PC-3 (cell line): ENCODE results near the gene PSMF1. TPM values are rescaled to one million over a fixed set of nuclear protein-coding genes. Genes with fewer than 3 reads are reported as not detected.
"Not testable (repeated sequence)": the region's sequence is repeated elsewhere in the genome, so short reads cannot be mapped to it uniquely, and the experiment has no call there.

Experiments
- ATAC-seq: fragments of 200-7000 bp; cut with Tn5 transposase; 2 replicates; pipeline ENCODE4 v1.9.1; 2020; ENCODE audit warnings: mild to moderate bottlenecking, moderate library complexity
- BruUV-seq: library from RNA; stranded (reverse); fragments of 400-500 nt; replicated peaks from 2 replicates; lab custom pipeline; 2021; lab: Mats Ljungman, UMichigan
- CTCF ChIA-PET: fragments of 300-600 bp; sonication (Branson Sonifier 250); formaldehyde crosslinking; loops from one replicate; lab custom pipeline; 2022; ENCODE audit warnings: antibody characterized with exemption; lab: Charles Lee
- POLR2A ChIA-PET: fragments of 300-600 bp; sonication (Branson Sonifier 250); formaldehyde crosslinking; loops from one replicate; lab custom pipeline; 2022; ENCODE audit warnings: antibody characterized with exemption; ENCODE audit not compliant: unreplicated experiment; lab: Charles Lee
- DNase-seq: peaks from one replicate; pipeline ENCODE4 v3.0.0-alpha.2; 2015
- H2AFZ ChIP-seq: fragments of 300-600 bp; sonication (generic); 2 replicates; pipeline ENCODE4 v1.6.0; 2016; ENCODE audit warnings: antibody characterized with exemption, low read length
- H3F3A ChIP-seq: fragments of 300-600 bp; sonication (generic); one replicate; pipeline ENCODE4 v1.6.0; 2017; ENCODE audit warnings: antibody characterized with exemption, low read length, control low read depth, mild to moderate bottlenecking; ENCODE audit not compliant: unreplicated experiment
- H3K27ac ChIP-seq: fragments of 300-600 bp; sonication (generic); 2 replicates; pipeline ENCODE4 v1.5.1; 2016; ENCODE audit warnings: mild to moderate bottlenecking, low read length
- H3K27me3 ChIP-seq: fragments of 300-600 bp; sonication (generic); 2 replicates; pipeline ENCODE4 v1.6.1; 2016; ENCODE audit warnings: low read length, mixed read lengths
- H3K36me3 ChIP-seq: fragments of 300-600 bp; sonication (generic); 2 replicates; pipeline ENCODE4 v1.6.1; 2016; ENCODE audit warnings: low read depth, mixed run types, low read length, mixed read lengths
- H3K4me1 ChIP-seq: fragments of 300-600 bp; sonication (generic); 2 replicates; pipeline ENCODE4 v1.5.1; 2016; ENCODE audit warnings: low read length; ENCODE audit not compliant: insufficient read depth
- H3K4me2 ChIP-seq: fragments of 300-600 bp; sonication (generic); 2 replicates; pipeline ENCODE4 v1.6.0; 2016; ENCODE audit warnings: low read length
- H3K4me3 ChIP-seq: fragments of 300-600 bp; sonication (generic); 2 replicates; pipeline ENCODE4 v1.5.1; 2016; ENCODE audit warnings: mild to moderate bottlenecking, low read length, mixed read lengths
- H3K79me2 ChIP-seq: fragments of 300-600 bp; sonication (generic); 2 replicates; pipeline ENCODE4 v1.6.1; 2017; ENCODE audit warnings: low read length, mixed read lengths
- H3K9ac ChIP-seq: fragments of 300-600 bp; sonication (generic); 2 replicates; pipeline ENCODE4 v1.6.0; 2016; ENCODE audit warnings: mild to moderate bottlenecking, low read length
- H3K9me2 ChIP-seq: fragments of 300-600 bp; sonication (generic); replicated peaks from 2 replicates; pipeline ENCODE4 v1.6.1; 2016; ENCODE audit warnings: mixed run types, low read length, mixed read lengths
- H3K9me3 ChIP-seq: fragments of 300-600 bp; sonication (generic); 2 replicates; pipeline ENCODE4 v1.6.1; 2016; ENCODE audit warnings: low read length, mixed read lengths
- H4K20me1 ChIP-seq: fragments of 300-600 bp; sonication (generic); 2 replicates; pipeline ENCODE4 v1.6.1; 2016; ENCODE audit warnings: low read length, mixed read lengths
- CTCF ChIP-seq: fragments of 300-600 bp; sonication (generic); conservative IDR thresholded peaks from 2 replicates; pipeline ENCODE4 v1.5.1; 2017; ENCODE audit warnings: antibody characterized with exemption, low read depth, mild to moderate bottlenecking, low read length
- EZH2 ChIP-seq: fragments of 300-600 bp; sonication (generic); IDR thresholded peaks from one replicate; pipeline ENCODE4 v1.6.1; 2017; ENCODE audit warnings: antibody characterized with exemption, mild to moderate bottlenecking, low read length; ENCODE audit not compliant: unreplicated experiment
- EZH2phosphoT487 ChIP-seq: fragments of 300-600 bp; sonication (generic); IDR thresholded peaks from 2 replicates; pipeline ENCODE4 v1.6.1; 2018; ENCODE audit warnings: mild to moderate bottlenecking, antibody characterized with exemption, low read length, borderline replicate concordance
- intact Hi-C: fragments of 100-400 bp; cut with micrococcal nuclease; formaldehyde crosslinking; loops from 2 replicates; pipeline ENCODE4 v1.9.0; 2023
- total RNA-seq: library from RNA; depleted of rRNA; stranded (reverse); fragments of >200 nt; gene quantifications from 2 replicates; pipeline ENCODE4 v1.2.3, GENCODE V29; 2014

The PSMF1 gene
- total RNA-seq, 1 experiment from 2014 or later, result 60.8 TPM

DNA sequence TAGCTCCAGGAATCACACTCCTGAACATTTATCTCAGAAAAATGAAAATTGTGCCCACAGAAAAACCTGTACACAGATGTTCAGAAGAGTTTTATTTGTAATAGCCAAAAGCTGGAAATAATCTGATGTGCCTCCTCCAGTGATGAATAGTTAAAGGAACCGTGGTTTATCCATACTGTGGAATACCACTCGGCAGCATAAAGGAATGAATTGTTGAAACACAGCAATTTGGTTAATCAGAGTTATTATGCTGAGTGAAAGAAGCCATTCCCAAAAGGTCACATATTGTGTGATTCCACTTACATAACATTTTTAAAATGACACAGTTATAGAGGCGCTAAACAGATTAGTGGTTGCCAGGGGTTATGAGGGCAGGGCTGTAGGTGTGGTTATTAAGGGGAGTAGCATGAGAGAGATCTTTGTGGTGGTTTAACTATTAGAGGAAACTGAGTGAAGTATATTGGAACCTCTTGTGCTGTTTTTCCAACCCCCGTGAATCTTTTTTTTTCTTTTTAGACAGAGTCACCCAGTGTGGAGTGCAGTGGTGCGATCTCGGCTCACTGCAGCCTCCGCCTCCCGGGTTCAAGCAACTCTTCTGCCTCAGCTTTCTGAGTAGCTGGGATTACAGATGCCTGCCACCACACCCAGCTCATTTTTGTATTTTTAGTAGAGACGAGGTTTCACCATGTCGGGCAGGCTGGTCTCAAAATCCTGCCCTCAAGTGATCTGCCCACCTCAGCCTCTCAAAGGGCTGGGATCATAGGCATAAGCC lies 26.2 kb downstream of the PSMF1 start:
- intact Hi-C loops, result no loop called here
- H2AFZ ChIP-seq, result no peak overlapping the region
- H4K20me1 ChIP-seq, result peaks cover 4% of the 10 kb centered on the region; the same call in 1 of the 2 replicates
- peaks cover 55% of the 10 kb centered on the region for H3K36me3 ChIP-seq
- H3K4me2 ChIP-seq, result no peak overlapping the region
- ATAC-seq, result no peak
- no TSS peak for BruUV-seq
- no peak overlapping the region for H3K9ac ChIP-seq
- H3K4me3 ChIP-seq, result no peak overlapping the region
- CTCF ChIA-PET, result no interaction called here
- no peaks in the 10 kb centered on the region for H3K27me3 ChIP-seq
- TF ChIP-seq EZH2phosphoT487 (no peak), EZH2 (no peak), CTCF (no peak)
- no peaks in the 10 kb centered on the region for H3K9me2 ChIP-seq
- H3F3A ChIP-seq, result no peaks in the 10 kb centered on the region
- no peak for DNase-seq
- H3K9me3 ChIP-seq, result no peaks in the 10 kb centered on the region
- H3K79me2 ChIP-seq, result no peaks in the 10 kb centered on the region; the same call in 1 of the 2 replicates
- H3K27ac ChIP-seq, result no peak overlapping the region
- no peaks in the 10 kb centered on the region for H3K4me1 ChIP-seq
- POLR2A ChIA-PET, result no interaction called here

GRCh38 chr20:1146957-1147356 lies 28.6 kb downstream of the PSMF1 start:
- Histone ChIP-seq H3K27ac (no peak overlapping the region), H3K36me3 (peaks cover 46% of the 10 kb centered on the region), H3F3A (no peaks in the 10 kb centered on the region), H3K9me3 (no peaks in the 10 kb centered on the region), H3K79me2 (peaks cover 12% of the 10 kb centered on the region; the same call in 1 of the 2 replicates), H3K27me3 (no peaks in the 10 kb centered on the region), H2AFZ (no peak overlapping the region), H4K20me1 (peaks cover 7% of the 10 kb centered on the region; the same call in 1 of the 2 replicates), H3K4me2 (no peak overlapping the region), H3K4me3 (no peak overlapping the region), H3K9ac (no peak overlapping the region), H3K9me2 (no peaks in the 10 kb centered on the region), H3K4me1 (no peaks in the 10 kb centered on the region)
- BruUV-seq, result no TSS peak
- TF ChIP-seq EZH2 (no peak), CTCF (no peak), EZH2phosphoT487 (no peak)
- POLR2A ChIA-PET, result no interaction called here
- intact Hi-C loops, result no loop called here
- ATAC-seq (no peak), DNase-seq (no peak)
- CTCF ChIA-PET, result no interaction called here

DNA sequence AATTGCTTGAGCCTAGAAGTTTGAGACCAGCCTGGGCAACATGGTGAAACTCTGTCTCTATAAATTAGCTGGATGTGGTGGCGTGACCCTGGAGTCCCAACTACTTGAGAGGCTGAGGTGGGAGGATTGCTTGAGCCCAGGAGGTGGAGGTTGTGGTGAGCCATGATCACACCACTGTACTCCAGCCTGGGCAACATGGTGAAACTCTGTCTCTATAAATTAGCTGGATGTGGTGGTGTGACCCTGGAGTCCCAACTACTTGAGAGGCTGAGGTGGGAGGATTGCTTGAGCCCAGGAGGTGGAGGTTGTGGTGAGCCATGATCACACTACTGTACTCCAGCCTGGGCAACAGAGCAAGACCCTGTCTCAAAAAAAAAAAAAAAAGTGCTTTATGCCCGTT lies 31.4 kb downstream of the PSMF1 start:
- H3K9me3 ChIP-seq, H3K9me2 ChIP-seq, H3K9ac ChIP-seq, H3K27ac ChIP-seq, DNase-seq, CTCF ChIA-PET, POLR2A ChIA-PET, intact Hi-C loops, BruUV-seq, H2AFZ ChIP-seq, H3K27me3 ChIP-seq, ATAC-seq, H3F3A ChIP-seq, H3K4me2 ChIP-seq, H3K4me3 ChIP-seq, H3K4me1 ChIP-seq: not testable (repeated sequence)
- peaks cover 12% of the 10 kb centered on the region; the same call in 1 of the 2 replicates for H3K79me2 ChIP-seq
- 0 out of 2 replicates have a peak, but pooled peaks cover 11% of the 10 kb centered on the region for H4K20me1 ChIP-seq
- peaks cover 60% of the 10 kb centered on the region for H3K36me3 ChIP-seq
